ENCODE measurements around the gene WIPI1.

DNA sequence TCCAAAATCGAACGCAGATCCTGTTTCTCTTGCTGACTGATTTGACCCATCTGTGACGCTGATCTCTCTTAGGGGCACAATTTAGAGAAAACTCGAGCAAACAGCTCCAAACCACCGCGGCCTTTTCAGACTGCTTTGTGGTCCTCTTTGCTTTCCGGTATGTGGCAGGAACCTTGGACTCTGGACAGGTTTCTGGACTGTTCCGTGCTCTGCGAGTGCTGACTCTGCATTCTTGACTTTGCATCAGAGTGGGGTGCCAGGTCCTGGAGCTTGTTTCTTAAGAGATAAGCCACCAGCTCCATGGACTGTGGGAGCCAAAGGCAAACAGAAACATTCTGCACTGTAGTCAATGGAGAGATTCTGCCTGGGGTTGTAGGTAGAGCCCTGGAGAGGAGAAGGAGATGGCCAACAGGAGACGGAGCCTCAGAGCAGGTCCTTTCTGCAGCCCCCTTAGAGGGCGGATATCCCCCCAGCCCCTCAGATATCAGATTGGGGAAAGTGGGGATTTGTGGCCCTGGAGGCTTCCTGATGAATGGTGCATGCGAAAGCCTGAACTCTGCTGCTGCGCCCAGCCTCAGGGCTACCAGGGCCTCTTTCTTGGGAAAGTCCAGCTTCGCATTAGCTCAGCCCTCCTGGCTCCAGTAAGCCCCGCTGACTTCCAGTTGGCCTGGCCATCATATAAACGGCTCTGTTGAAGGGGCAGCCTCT, 65.6 kb downstream of the WIPI1 start:
- TF ChIP-seq CTCF (IDR thresholded peaks at IDR 0.05) (no peak), EZH2 (IDR thresholded peaks at IDR 0.05) (no peak), EZH2phosphoT487 (IDR thresholded peaks at IDR 0.05) (no peak)
